Mesendoderm (in vitro differentiated cells): ENCODE results near the gene NDP.

Experiments
- DNase-seq: peaks from one replicate; pipeline ENCODE4 v3.0.0; 2013
- H2AK5ac ChIP-seq: 2 replicates; pipeline ENCODE4 v1.6.1; 2013; ENCODE audit warnings: low read length, inconsistent platforms
- H2BK120ac ChIP-seq: 2 replicates; pipeline ENCODE4 v1.6.1; 2013; ENCODE audit warnings: low read depth, mild to moderate bottlenecking, low read length, moderate library complexity, mixed read lengths
- H2BK15ac ChIP-seq: replicated peaks from 2 replicates; pipeline ENCODE4 v1.6.1; 2013; ENCODE audit warnings: low read depth, mild to moderate bottlenecking, moderate library complexity
- H2BK5ac ChIP-seq: 2 replicates; pipeline ENCODE4 v1.6.1; 2013; ENCODE audit warnings: low read length, inconsistent platforms
- H3K18ac ChIP-seq: 2 replicates; pipeline ENCODE4 v1.6.1; 2013; ENCODE audit warnings: mild to moderate bottlenecking, low read length, mixed read lengths
- H3K23ac ChIP-seq: one replicate; pipeline ENCODE4 v1.6.1; 2013; ENCODE audit warnings: low read length
- H3K27ac ChIP-seq: 2 replicates; pipeline ENCODE4 v1.5.1; 2013; ENCODE audit warnings: low read depth, mild to moderate bottlenecking, inconsistent platforms, low read length, moderate library complexity
- H3K27me3 ChIP-seq: 2 replicates; pipeline ENCODE4 v1.6.1; 2013; ENCODE audit warnings: low read length, control low read depth, mild to moderate bottlenecking, inconsistent platforms; ENCODE audit not compliant: insufficient read depth, poor library complexity
- H3K36me3 ChIP-seq: 2 replicates; pipeline ENCODE4 v1.6.1; 2013; ENCODE audit warnings: low read length, inconsistent platforms; ENCODE audit not compliant: control insufficient read depth, insufficient read depth
- H3K4ac ChIP-seq: one replicate; pipeline ENCODE4 v1.6.1; 2013; ENCODE audit warnings: low read depth, mild to moderate bottlenecking, low read length, moderate library complexity
- H3K4me1 ChIP-seq: 2 replicates; pipeline ENCODE4 v1.6.1; 2013; ENCODE audit warnings: low read depth, low read length, inconsistent platforms; ENCODE audit not compliant: control insufficient read depth
- H3K4me2 ChIP-seq: 2 replicates; pipeline ENCODE4 v1.6.1; 2013; ENCODE audit warnings: low read length
- H3K4me3 ChIP-seq: 2 replicates; pipeline ENCODE4 v1.5.1; 2013; ENCODE audit warnings: mild to moderate bottlenecking, low read length
- H3K56ac ChIP-seq: one replicate; pipeline ENCODE4 v1.6.1; 2013; ENCODE audit warnings: low read length
- H3K79me1 ChIP-seq: 2 replicates; pipeline ENCODE4 v1.6.1; 2013; ENCODE audit warnings: low read length, inconsistent platforms
- H3K79me2 ChIP-seq: 2 replicates; pipeline ENCODE4 v1.6.1; 2013; ENCODE audit warnings: mild to moderate bottlenecking, low read length; ENCODE audit not compliant: control insufficient read depth, insufficient read depth
- H3K9ac ChIP-seq: 2 replicates; pipeline ENCODE4 v1.6.1; 2013; ENCODE audit warnings: low read length, inconsistent platforms
- H4K5ac ChIP-seq: one replicate; pipeline ENCODE4 v1.6.1; 2013; ENCODE audit warnings: low read length
- H4K8ac ChIP-seq: one replicate; pipeline ENCODE4 v1.6.1; 2013; ENCODE audit warnings: low read depth, mild to moderate bottlenecking, control low read depth, low read length, moderate library complexity
- WGBS: extraction: QIAGEN DNeasy Blood & Tissue Kit; methylation state at CpG from one replicate; pipeline ENCODE4 v1.1.7; 2013; ENCODE audit warnings: low lambda C conversion rate, missing lambda C conversion rate; ENCODE audit not compliant: insufficient coverage; ENCODE audit errors: extremely low coverage; 5-methylcytosine and 5-hydroxymethylcytosine counted together

The NDP gene

GRCh38 chrX:44012484-44013096 lies 39.4 kb upstream of the NDP start:
- no peak overlapping the region for H3K18ac ChIP-seq
- no peaks in the 10 kb centered on the region for H3K79me2 ChIP-seq
- no CpG with 5 or more reads among the region's 4 CpGs for WGBS
- H4K8ac ChIP-seq: no peak overlapping the region
- no peak overlapping the region for H3K4ac ChIP-seq
- H3K9ac ChIP-seq: no peak overlapping the region
- H3K27ac ChIP-seq: no peak overlapping the region
- H2BK5ac ChIP-seq: no peak overlapping the region
- no peaks in the 10 kb centered on the region for H3K36me3 ChIP-seq
- no peak overlapping the region for H2AK5ac ChIP-seq
- no peak overlapping the region for H2BK15ac ChIP-seq
- H3K23ac ChIP-seq: no peak overlapping the region
- H2BK120ac ChIP-seq: no peak overlapping the region
- no peak overlapping the region for H3K4me2 ChIP-seq
- no peak for DNase-seq
- no peak overlapping the region for H3K4me3 ChIP-seq
- no peaks in the 10 kb centered on the region for H3K4me1 ChIP-seq
- no peaks in the 10 kb centered on the region for H3K79me1 ChIP-seq
- H3K27me3 ChIP-seq: no peaks in the 10 kb centered on the region
- H4K5ac ChIP-seq: no peak overlapping the region
- H3K56ac ChIP-seq: no peak overlapping the region

DNA sequence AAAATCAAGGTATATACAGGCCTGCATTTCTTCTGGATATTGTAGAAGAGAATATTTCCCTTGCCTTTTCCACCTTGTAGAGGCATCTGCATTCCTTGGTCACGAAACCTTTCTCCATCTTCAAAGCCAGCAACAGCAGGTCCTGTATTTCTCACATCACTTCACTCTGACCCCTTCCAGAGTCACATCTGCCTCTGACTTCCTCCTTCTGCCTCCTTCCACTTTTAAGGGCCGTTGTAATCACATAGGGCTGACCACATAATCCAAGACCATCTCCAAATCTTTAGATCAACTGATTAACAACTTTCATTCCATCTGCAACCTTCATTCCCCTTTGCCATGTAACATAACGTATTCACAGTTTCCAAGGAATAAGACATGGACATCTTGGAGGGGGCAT lies 38.3 kb upstream of the NDP start:
- no peaks in the 10 kb centered on the region for H3K27me3 ChIP-seq
- no peak overlapping the region for H3K4me3 ChIP-seq
- no CpG with 5 or more reads among the region's 3 CpGs for WGBS
- no peak overlapping the region for H2BK120ac ChIP-seq
- H2BK15ac ChIP-seq: no peak overlapping the region
- DNase-seq: no peak
- H3K4me2 ChIP-seq: no peak overlapping the region
- H3K18ac ChIP-seq: no peak overlapping the region
- H2BK5ac ChIP-seq: no peak overlapping the region
- no peak overlapping the region for H4K5ac ChIP-seq
- H3K56ac ChIP-seq: no peak overlapping the region
- no peaks in the 10 kb centered on the region for H3K79me2 ChIP-seq
- H4K8ac ChIP-seq: no peak overlapping the region
- H3K79me1 ChIP-seq: no peaks in the 10 kb centered on the region
- H3K9ac ChIP-seq: no peak overlapping the region
- no peak overlapping the region for H3K4ac ChIP-seq
- no peak overlapping the region for H3K27ac ChIP-seq
- no peaks in the 10 kb centered on the region for H3K4me1 ChIP-seq
- no peak overlapping the region for H2AK5ac ChIP-seq
- no peaks in the 10 kb centered on the region for H3K36me3 ChIP-seq
- no peak overlapping the region for H3K23ac ChIP-seq

- no peak overlapping the region for H3K23ac ChIP-seq
- no peaks in the 10 kb centered on the region for H3K79me2 ChIP-seq
- no peak overlapping the region for H3K18ac ChIP-seq
- H3K79me1 ChIP-seq: no peaks in the 10 kb centered on the region
- H3K4me3 ChIP-seq: no peak overlapping the region
- no peak overlapping the region for H2BK120ac ChIP-seq
- H3K4me2 ChIP-seq: no peak overlapping the region
- H3K36me3 ChIP-seq: no peaks in the 10 kb centered on the region
- H4K5ac ChIP-seq: no peak overlapping the region
- H2BK15ac ChIP-seq: no peak overlapping the region
- no peaks in the 10 kb centered on the region for H3K27me3 ChIP-seq
- H2AK5ac ChIP-seq: no peak overlapping the region
- no peak overlapping the region for H2BK5ac ChIP-seq
- no CpG with 5 or more reads among the region's 2 CpGs for WGBS
- no peak overlapping the region for H3K9ac ChIP-seq
- no peak for DNase-seq
- no peak overlapping the region for H3K27ac ChIP-seq
- H3K4me1 ChIP-seq: no peaks in the 10 kb centered on the region
- no peak overlapping the region for H4K8ac ChIP-seq
- no peak overlapping the region for H3K56ac ChIP-seq
- H3K4ac ChIP-seq: no peak overlapping the region
Observed at GRCh38 chrX:44010626-44011025, 37.4 kb upstream of the NDP start.

GRCh38 chrX:44006081-44006480 lies 32.9 kb upstream of the NDP start:
- Histone ChIP-seq H3K79me1 (no peaks in the 10 kb centered on the region), H4K5ac (no peak overlapping the region), H2AK5ac (no peak overlapping the region), H3K4me3 (no peak overlapping the region), H3K23ac (no peak overlapping the region), H3K56ac (no peak overlapping the region), H2BK120ac (no peak overlapping the region), H3K9ac (no peak overlapping the region), H3K4me2 (no peak overlapping the region), H3K4ac (no peak overlapping the region), H3K4me1 (no peaks in the 10 kb centered on the region), H4K8ac (no peak overlapping the region), H3K27me3 (no peaks in the 10 kb centered on the region), H3K27ac (no peak overlapping the region), H3K79me2 (no peaks in the 10 kb centered on the region), H3K18ac (no peak overlapping the region), H2BK15ac (no peak overlapping the region), H3K36me3 (no peaks in the 10 kb centered on the region), H2BK5ac (no peak overlapping the region)
- DNase-seq: no peak
- WGBS: no CpG with 5 or more reads among the region's 1 CpG

- H2BK5ac ChIP-seq: no peak overlapping the region
- H3K36me3 ChIP-seq: no peaks in the 10 kb centered on the region
- no peak overlapping the region for H3K23ac ChIP-seq
- H3K79me1 ChIP-seq: no peaks in the 10 kb centered on the region
- no peak overlapping the region for H2BK15ac ChIP-seq
- no CpG with 5 or more reads among the region's 3 CpGs for WGBS
- H3K27ac ChIP-seq: no peak overlapping the region
- H3K18ac ChIP-seq: no peak overlapping the region
- H3K79me2 ChIP-seq: no peaks in the 10 kb centered on the region
- H4K8ac ChIP-seq: no peak overlapping the region
- no peak overlapping the region for H2BK120ac ChIP-seq
- DNase-seq: no peak
- H3K56ac ChIP-seq: no peak overlapping the region
- H3K4me3 ChIP-seq: no peak overlapping the region
- H3K4me1 ChIP-seq: no peaks in the 10 kb centered on the region
- no peak overlapping the region for H4K5ac ChIP-seq
- no peak overlapping the region for H3K4me2 ChIP-seq
- no peak overlapping the region for H3K4ac ChIP-seq
- no peak overlapping the region for H3K9ac ChIP-seq
- H3K27me3 ChIP-seq: no peaks in the 10 kb centered on the region
- no peak overlapping the region for H2AK5ac ChIP-seq
Observed at GRCh38 chrX:44003975-44004374, 30.8 kb upstream of the NDP start.

GRCh38 chrX:44002567-44002966 lies 29.4 kb upstream of the NDP start:
- Histone ChIP-seq H3K18ac (no peak overlapping the region), H3K79me1 (no peaks in the 10 kb centered on the region), H3K4me2 (no peak overlapping the region), H2BK120ac (no peak overlapping the region), H3K4me1 (no peaks in the 10 kb centered on the region), H3K23ac (no peak overlapping the region), H3K36me3 (no peaks in the 10 kb centered on the region), H3K27ac (no peak overlapping the region), H3K4me3 (no peak overlapping the region), H2AK5ac (no peak overlapping the region), H3K79me2 (no peaks in the 10 kb centered on the region), H3K56ac (no peak overlapping the region), H3K9ac (no peak overlapping the region), H3K27me3 (no peaks in the 10 kb centered on the region), H2BK5ac (no peak overlapping the region), H4K8ac (no peak overlapping the region), H3K4ac (no peak overlapping the region), H4K5ac (no peak overlapping the region), H2BK15ac (no peak overlapping the region)
- no peak for DNase-seq
- no CpG with 5 or more reads among the region's 1 CpG for WGBS
